GM23338 (cell line): ENCODE data around the gene RAB22A. TPM values are rescaled to one million over a fixed set of nuclear protein-coding genes. Genes with fewer than 3 reads are reported as not detected.

ENCODE experiments used
- ATAC-seq: fragments of 200-7000 bp; cut with Tn5 transposase; 3 replicates; pipeline ENCODE4 v1.9.1; 2020
- DNase-seq: peaks from one replicate; pipeline ENCODE4 v3.0.0-alpha.2; 2015; ENCODE audit warnings: low spot score
- H2AFZ ChIP-seq: fragments of 200-600 bp; sonication (generic); 2 replicates; pipeline ENCODE4 v1.8.0; 2016; ENCODE audit warnings: antibody characterized with exemption, mild to moderate bottlenecking, moderate library complexity
- H3F3A ChIP-seq: fragments of 200-600 bp; sonication (generic); replicated peaks from 2 replicates; pipeline ENCODE4 v1.8.0; 2017; ENCODE audit warnings: antibody characterized with exemption, mixed run types, low read depth
- H3K27ac ChIP-seq: fragments of 200-600 bp; sonication (generic); 2 replicates; pipeline ENCODE4 v1.6.1; 2016; ENCODE audit warnings: low read depth
- H3K27me3 ChIP-seq: fragments of 200-600 bp; sonication (generic); 2 replicates; pipeline ENCODE4 v1.8.0; 2016; ENCODE audit warnings: mild to moderate bottlenecking, mixed run types, moderate library complexity; ENCODE audit not compliant: insufficient read depth
- H3K36me3 ChIP-seq: fragments of 200-600 bp; sonication (generic); 2 replicates; pipeline ENCODE4 v1.8.0; 2016; ENCODE audit warnings: mild to moderate bottlenecking; ENCODE audit not compliant: insufficient read depth
- H3K4me1 ChIP-seq: fragments of 200-600 bp; sonication (generic); 2 replicates; pipeline ENCODE4 v1.8.0; 2016; ENCODE audit warnings: mild to moderate bottlenecking, moderate library complexity; ENCODE audit not compliant: insufficient read depth
- H3K4me2 ChIP-seq: fragments of 200-600 bp; sonication (generic); 2 replicates; pipeline ENCODE4 v1.7.1; 2017; ENCODE audit warnings: mixed run types
- H3K4me3 ChIP-seq: fragments of 200-600 bp; sonication (generic); 2 replicates; pipeline ENCODE4 v1.6.1; 2016; ENCODE audit warnings: mixed run types
- H3K79me2 ChIP-seq: fragments of 200-600 bp; sonication (generic); replicated peaks from 2 replicates; pipeline ENCODE4 v1.8.0; 2017; ENCODE audit warnings: mild to moderate bottlenecking; ENCODE audit not compliant: insufficient read depth
- H3K9me2 ChIP-seq: fragments of 200-600 bp; sonication (generic); 2 replicates; pipeline ENCODE4 v1.8.0; 2017; ENCODE audit not compliant: insufficient read depth
- H4K20me1 ChIP-seq: fragments of 200-600 bp; sonication (generic); replicated peaks from 2 replicates; pipeline ENCODE4 v1.8.0; 2017; ENCODE audit warnings: mild to moderate bottlenecking; ENCODE audit not compliant: insufficient read depth
- H3K27ac Mint-ChIP-seq: 2 replicates; pipeline ENCODE4 v1.8.0; 2020; ENCODE audit warnings: inconsistent platforms, mild to moderate bottlenecking, moderate library complexity, mixed read lengths
- H3K27me3 Mint-ChIP-seq: 3 replicates; pipeline ENCODE4 v1.8.0; 2022; ENCODE audit warnings: low read depth, mild to moderate bottlenecking, moderate library complexity, mixed read lengths, inconsistent platforms; ENCODE audit not compliant: insufficient read depth, poor library complexity
- H3K36me3 Mint-ChIP-seq: 3 replicates; pipeline ENCODE4 v1.8.0; 2021; ENCODE audit warnings: low read depth, mild to moderate bottlenecking, inconsistent platforms, moderate library complexity, mixed read lengths
- H3K4me1 Mint-ChIP-seq: 3 replicates; pipeline ENCODE4 v1.8.0; 2020; ENCODE audit warnings: mild to moderate bottlenecking, inconsistent platforms, mixed read lengths
- H3K4me3 Mint-ChIP-seq: 3 replicates; pipeline ENCODE4 v1.8.0; 2021; ENCODE audit warnings: moderate library complexity, mild to moderate bottlenecking, inconsistent platforms, mixed read lengths
- H3K9me3 Mint-ChIP-seq: 3 replicates; pipeline ENCODE4 v1.8.0; 2020; ENCODE audit warnings: moderate library complexity, mild to moderate bottlenecking, inconsistent platforms, mixed read lengths
- CREB1 ChIP-seq: fragments of 250-450 bp; sonication (Bioruptor Pico); IDR thresholded peaks from 2 replicates; pipeline ENCODE4 v1.5.0; 2020; ENCODE audit warnings: low read depth, mild to moderate bottlenecking, moderate library complexity
- EZH2phosphoT487 ChIP-seq: fragments of 200-600 bp; sonication (generic); IDR thresholded peaks from one replicate; pipeline ENCODE4 v1.8.1; 2018; ENCODE audit warnings: antibody characterized with exemption; ENCODE audit not compliant: unreplicated experiment
- JUNB ChIP-seq: IDR thresholded peaks from one replicate; pipeline ENCODE4 v1.6.1; 2016; ENCODE audit warnings: antibody characterized with exemption; ENCODE audit not compliant: unreplicated experiment
- STAT1 ChIP-seq: IDR thresholded peaks from one replicate; pipeline ENCODE4 v1.6.1; 2016; ENCODE audit warnings: antibody characterized with exemption; ENCODE audit not compliant: unreplicated experiment
- ZNF114 ChIP-seq: fragments of 250-450 bp; sonication (Bioruptor Pico); IDR thresholded peaks from 2 replicates; pipeline ENCODE4 v1.5.0; 2020; ENCODE audit warnings: mild to moderate bottlenecking, moderate library complexity
- ZNF331 ChIP-seq: fragments of 250-450 bp; sonication (Bioruptor Pico); IDR thresholded peaks from 2 replicates; pipeline ENCODE4 v1.5.0; 2020; ENCODE audit warnings: low read depth, mild to moderate bottlenecking, moderate library complexity
- ZNF462 ChIP-seq: fragments of 250-450 bp; sonication (Bioruptor Pico); IDR thresholded peaks from 2 replicates; pipeline ENCODE4 v1.5.0; 2020; ENCODE audit warnings: mild to moderate bottlenecking, moderate library complexity
- polyA plus RNA-seq: library from polyadenylated mRNA; unstranded; fragments of >200 nt; fragmentation: Nextera tagmentation; extraction: Ambion mirVana; gene quantifications from 2 replicates; pipeline ENCODE4 v1.2.1, GENCODE V29; 2016
- total RNA-seq: library from RNA; depleted of rRNA; stranded (reverse); fragments of >200 nt; shearing (Covaris generic); gene quantifications from 2 replicates; pipeline ENCODE4 v1.2.3, GENCODE V29; 2014
- TF ChIP-seq, protein P1 (sequence below): IDR thresholded peaks from one replicate; pipeline ENCODE4 v1.6.1; 2018; ENCODE audit warnings: antibody characterized with exemption; ENCODE audit not compliant: unreplicated experiment

RAB22A gene
- total and polyA plus RNA-seq, 2 experiments from 2014 or later, result 3.3 to 6.8 TPM

DNA sequence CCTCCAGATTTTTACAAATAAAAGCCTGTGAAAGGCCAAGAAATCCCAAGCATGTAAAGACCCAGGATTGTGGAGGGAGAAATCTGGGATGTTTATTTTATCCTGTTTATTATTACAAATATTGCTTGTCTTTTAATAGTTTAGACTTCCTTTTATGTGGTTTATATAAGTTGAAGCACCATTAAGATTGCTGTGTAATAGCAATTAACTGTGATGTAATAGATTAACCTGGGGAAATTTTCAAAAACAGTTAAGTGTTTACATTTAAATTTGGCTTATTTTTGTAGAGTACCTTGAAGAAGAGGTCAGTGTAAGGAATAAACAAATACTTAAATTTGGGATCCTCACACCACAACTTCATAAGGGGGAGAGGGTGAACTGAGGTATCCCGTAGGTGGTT is 106.5 kb downstream of the RAB22A start:
- no peaks in the 10 kb centered on the region for H4K20me1 ChIP-seq
- peaks cover 56% of the 10 kb centered on the region for H3K79me2 ChIP-seq

DNA sequence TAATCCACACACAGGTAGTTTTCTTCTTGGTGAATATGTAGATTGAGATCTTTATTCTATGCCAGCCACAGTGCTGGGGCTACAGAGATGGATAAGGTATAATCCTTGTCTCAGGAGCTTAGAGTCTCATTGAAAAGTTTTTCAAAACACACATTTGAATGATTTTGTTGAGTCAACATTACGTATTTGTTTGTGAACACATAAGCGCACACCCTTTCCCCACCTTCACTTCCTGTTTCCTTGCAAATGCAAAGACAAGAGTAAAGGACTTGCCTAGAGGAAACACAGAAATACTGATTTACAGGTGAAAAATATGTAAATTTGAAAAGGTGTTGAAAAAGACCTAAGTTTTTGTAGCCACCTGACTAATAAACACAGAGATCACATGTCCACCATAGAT is 107.3 kb downstream of the RAB22A start:
- Histone ChIP-seq H3K4me2 (peak overlapping the region; percentile 53), H3F3A (no peaks in the 10 kb centered on the region), H3K4me1 (peaks cover 26% of the 10 kb centered on the region), H3K79me2 (peaks cover 53% of the 10 kb centered on the region), H3K4me3 (0 out of 2 replicates have a peak overlapping the region, but pooled peaks have one; percentile 12), H3K9me2 (no peaks in the 10 kb centered on the region), H3K36me3 (no peaks in the 10 kb centered on the region), H2AFZ (no peak overlapping the region), H3K27me3 (no peaks in the 10 kb centered on the region), H4K20me1 (no peaks in the 10 kb centered on the region), H3K27ac (peak overlapping the region; percentile 6; the same call in 1 of the 2 replicates)
- Mint-ChIP-seq H3K4me1 (peaks cover 37% of the 10 kb centered on the region), H3K4me3 (peak overlapping the region; percentile 19; the same call in 2 of the 3 replicates), H3K27me3 (no peaks in the 10 kb centered on the region), H3K36me3 (peaks cover 40% of the 10 kb centered on the region), H3K9me3 (peaks cover 18% of the 10 kb centered on the region), H3K27ac (peak overlapping the region; percentile 80)
- ATAC-seq (no peak), DNase-seq (no peak)
- TF ChIP-seq ZNF462 (CRISPR knock-in tag) (no peak), EZH2phosphoT487 (no peak)
- TF ChIP-seq, protein P1, sequence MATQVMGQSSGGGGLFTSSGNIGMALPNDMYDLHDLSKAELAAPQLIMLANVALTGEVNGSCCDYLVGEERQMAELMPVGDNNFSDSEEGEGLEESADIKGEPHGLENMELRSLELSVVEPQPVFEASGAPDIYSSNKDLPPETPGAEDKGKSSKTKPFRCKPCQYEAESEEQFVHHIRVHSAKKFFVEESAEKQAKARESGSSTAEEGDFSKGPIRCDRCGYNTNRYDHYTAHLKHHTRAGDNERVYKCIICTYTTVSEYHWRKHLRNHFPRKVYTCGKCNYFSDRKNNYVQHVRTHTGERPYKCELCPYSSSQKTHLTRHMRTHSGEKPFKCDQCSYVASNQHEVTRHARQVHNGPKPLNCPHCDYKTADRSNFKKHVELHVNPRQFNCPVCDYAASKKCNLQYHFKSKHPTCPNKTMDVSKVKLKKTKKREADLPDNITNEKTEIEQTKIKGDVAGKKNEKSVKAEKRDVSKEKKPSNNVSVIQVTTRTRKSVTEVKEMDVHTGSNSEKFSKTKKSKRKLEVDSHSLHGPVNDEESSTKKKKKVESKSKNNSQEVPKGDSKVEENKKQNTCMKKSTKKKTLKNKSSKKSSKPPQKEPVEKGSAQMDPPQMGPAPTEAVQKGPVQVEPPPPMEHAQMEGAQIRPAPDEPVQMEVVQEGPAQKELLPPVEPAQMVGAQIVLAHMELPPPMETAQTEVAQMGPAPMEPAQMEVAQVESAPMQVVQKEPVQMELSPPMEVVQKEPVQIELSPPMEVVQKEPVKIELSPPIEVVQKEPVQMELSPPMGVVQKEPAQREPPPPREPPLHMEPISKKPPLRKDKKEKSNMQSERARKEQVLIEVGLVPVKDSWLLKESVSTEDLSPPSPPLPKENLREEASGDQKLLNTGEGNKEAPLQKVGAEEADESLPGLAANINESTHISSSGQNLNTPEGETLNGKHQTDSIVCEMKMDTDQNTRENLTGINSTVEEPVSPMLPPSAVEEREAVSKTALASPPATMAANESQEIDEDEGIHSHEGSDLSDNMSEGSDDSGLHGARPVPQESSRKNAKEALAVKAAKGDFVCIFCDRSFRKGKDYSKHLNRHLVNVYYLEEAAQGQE, result no peak

More for the DNA sequence above, 106.5 kb downstream of the RAB22A start:
- TF ChIP-seq, protein P1, result no peak
- TF ChIP-seq STAT1 (no peak), ZNF331 (CRISPR knock-in tag) (no peak), JUNB (no peak), EZH2phosphoT487 (no peak), CREB1 (no peak), ZNF114 (CRISPR knock-in tag) (no peak)
- peaks cover 19% of the 10 kb centered on the region for H3K9me3 Mint-ChIP-seq
- Histone ChIP-seq H3F3A (no peaks in the 10 kb centered on the region), H3K4me1 (peaks cover 25% of the 10 kb centered on the region), H3K36me3 (no peaks in the 10 kb centered on the region), H3K27me3 (no peaks in the 10 kb centered on the region), H2AFZ (no peak overlapping the region), H3K9me2 (no peaks in the 10 kb centered on the region), H3K4me2 (peak overlapping the region; percentile 53; the same call in 1 of the 2 replicates), H3K27ac (no peak overlapping the region; the same call in 1 of the 2 replicates), H3K4me3 (no peak overlapping the region)
- peak overlapping the region; percentile 19; the same call in 2 of the 3 replicates for H3K4me3 Mint-ChIP-seq
- peak overlapping the region; percentile 80 for H3K27ac Mint-ChIP-seq
- H3K36me3 Mint-ChIP-seq, result peaks cover 41% of the 10 kb centered on the region
- DNase-seq (no peak), ATAC-seq (no peak)
- H3K27me3 Mint-ChIP-seq, result no peaks in the 10 kb centered on the region
- H3K4me1 Mint-ChIP-seq, result peaks cover 31% of the 10 kb centered on the region
